Measurements from ENCODE around the gene ACTN2.
"Not testable (repeated sequence)": the region's sequence is repeated elsewhere in the genome, so short reads cannot be mapped to it uniquely, and the experiment has no call there.

- TF ChIP-seq, protein P1, sequence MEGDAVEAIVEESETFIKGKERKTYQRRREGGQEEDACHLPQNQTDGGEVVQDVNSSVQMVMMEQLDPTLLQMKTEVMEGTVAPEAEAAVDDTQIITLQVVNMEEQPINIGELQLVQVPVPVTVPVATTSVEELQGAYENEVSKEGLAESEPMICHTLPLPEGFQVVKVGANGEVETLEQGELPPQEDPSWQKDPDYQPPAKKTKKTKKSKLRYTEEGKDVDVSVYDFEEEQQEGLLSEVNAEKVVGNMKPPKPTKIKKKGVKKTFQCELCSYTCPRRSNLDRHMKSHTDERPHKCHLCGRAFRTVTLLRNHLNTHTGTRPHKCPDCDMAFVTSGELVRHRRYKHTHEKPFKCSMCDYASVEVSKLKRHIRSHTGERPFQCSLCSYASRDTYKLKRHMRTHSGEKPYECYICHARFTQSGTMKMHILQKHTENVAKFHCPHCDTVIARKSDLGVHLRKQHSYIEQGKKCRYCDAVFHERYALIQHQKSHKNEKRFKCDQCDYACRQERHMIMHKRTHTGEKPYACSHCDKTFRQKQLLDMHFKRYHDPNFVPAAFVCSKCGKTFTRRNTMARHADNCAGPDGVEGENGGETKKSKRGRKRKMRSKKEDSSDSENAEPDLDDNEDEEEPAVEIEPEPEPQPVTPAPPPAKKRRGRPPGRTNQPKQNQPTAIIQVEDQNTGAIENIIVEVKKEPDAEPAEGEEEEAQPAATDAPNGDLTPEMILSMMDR (IDR thresholded peaks at IDR 0.05; ENCODE audit: low read depth, low read length), result not testable (repeated sequence)
- not testable (repeated sequence) for TF ChIP-seq POLR2A (IDR thresholded peaks at IDR 0.05; ENCODE audit: extremely low read depth, insufficient read length); MYC (IDR thresholded peaks at IDR 0.05; ENCODE audit: low read depth, low read length); MAX (IDR thresholded peaks at IDR 0.05; ENCODE audit: low read depth, low read length)
These were observed 17.4 kb upstream of the ACTN2 start for GRCh38 chr1:236668909-236669308.
